B cell (primary cell): ENCODE data around the gene PACRG. TPM values are rescaled to one million over a fixed set of nuclear protein-coding genes. Genes with fewer than 3 reads are reported as not detected.

Experiments used
- ATAC-seq: fragments of 200-7000 bp; cut with Tn5 transposase; one replicate; pipeline ENCODE4 v1.10.0; 2021; ENCODE audit warnings: low read depth, mild to moderate bottlenecking, moderate number of reproducible peaks, moderate library complexity
- CTCF ChIA-PET: fragments of 350-600 bp; sonication (Branson Sonifier 250); formaldehyde crosslinking; loops from one replicate; lab custom pipeline; 2021; ENCODE audit warnings: antibody characterized with exemption, inconsistent platforms; lab: Charles Lee
- POLR2A ChIA-PET: fragments of 350-600 bp; sonication (Branson Sonifier 250); formaldehyde crosslinking; loops from one replicate; lab custom pipeline; 2021; ENCODE audit warnings: antibody characterized with exemption; lab: Charles Lee
- DNase-seq: peaks from one replicate; pipeline ENCODE4 v3.0.0; 2013
- H2AFZ ChIP-seq: 2 replicates; pipeline ENCODE4 v1.6.1; 2012; ENCODE audit warnings: mild to moderate bottlenecking, low read depth, low read length; ENCODE audit not compliant: insufficient read depth, poor library complexity, severe bottlenecking
- H3K27ac ChIP-seq, 2 donors: 1 replicate in 1 of 2; 2 replicates in 1 of 2; pipeline ENCODE4 v1.5.1; 2012 to 2013; ENCODE audit warnings: low read length in 2 of 2, mild to moderate bottlenecking in 2 of 2, moderate library complexity in 1 of 2
- H3K27me3 ChIP-seq, 4 experiments: fragments of 200-600 bp in 1 of 4; sonication (generic) in 1 of 4; replicated peaks in 1 of 4; 1 replicate in 2 of 4; 2 replicates in 2 of 4; pipeline versions ENCODE4 v1.6.1 to v1.7.0; 2013 to 2016; ENCODE audit warnings: low read length in 3 of 4, mild to moderate bottlenecking in 2 of 4, mixed read lengths in 1 of 4, moderate library complexity in 1 of 4; ENCODE audit not compliant: insufficient read depth in 4 of 4, control insufficient read depth in 3 of 4; ENCODE audit errors: control extremely low read depth in 1 of 4
- H3K36me3 ChIP-seq, 2 experiments: replicated peaks in 1 of 2; 1 replicate in 1 of 2; 2 replicates in 1 of 2; pipeline versions ENCODE4 v1.6.1 to v1.7.1; 2013; ENCODE audit warnings: low read length in 1 of 2; ENCODE audit not compliant: insufficient read depth in 2 of 2, control insufficient read depth in 1 of 2; ENCODE audit errors: control extremely low read depth in 1 of 2, extremely low read depth in 1 of 2
- H3K4me1 ChIP-seq, 2 donors: fragments of 200-600 bp in 1 of 2; sonication (generic) in 1 of 2; 1 replicate in 1 of 2; 2 replicates in 1 of 2; pipeline versions ENCODE4 v1.5.1 to v1.6.1; 2013 to 2017; ENCODE audit warnings: low read length in 2 of 2; ENCODE audit not compliant: control insufficient read depth in 2 of 2, insufficient read depth in 2 of 2
- H3K4me2 ChIP-seq: replicated peaks from 2 replicates; pipeline ENCODE3; 2012; ENCODE audit warnings: mild to moderate bottlenecking, low read depth, low read length; ENCODE audit not compliant: poor library complexity, severe bottlenecking
- H3K4me3 ChIP-seq, 5 experiments: fragments of 200-600 bp in 1 of 5; sonication (generic) in 1 of 5; 1 replicate in 3 of 5; 2 replicates in 2 of 5; pipeline versions ENCODE4 v1.5.1 to v1.7.0; 2011 to 2016; ENCODE audit warnings: low read length in 4 of 5, mild to moderate bottlenecking in 4 of 5, low read depth in 2 of 5, control low read depth in 1 of 5, moderate library complexity in 1 of 5; ENCODE audit not compliant: insufficient read depth in 1 of 5; ENCODE audit errors: control extremely low read depth in 1 of 5, extremely low read depth in 1 of 5
- H3K79me2 ChIP-seq: fragments of 200-600 bp; sonication (generic); one replicate; pipeline ENCODE4 v1.6.0; 2016; ENCODE audit warnings: low read length; ENCODE audit not compliant: control insufficient read depth, insufficient read depth
- H3K9ac ChIP-seq: fragments of 200-600 bp; sonication (generic); 2 replicates; pipeline ENCODE4 v1.6.1; 2017; ENCODE audit warnings: mild to moderate bottlenecking, low read length, moderate library complexity
- H3K9me3 ChIP-seq, 3 donors: one replicate each; pipeline versions ENCODE4 v1.6.1 to v1.7.1; 2013; ENCODE audit warnings: low read length in 2 of 3; ENCODE audit not compliant: control insufficient read depth in 2 of 3, insufficient read depth in 1 of 3; ENCODE audit errors: control extremely low read depth in 1 of 3
- H4K20me1 ChIP-seq: 2 replicates; pipeline ENCODE4 v1.6.0; 2012; ENCODE audit warnings: mild to moderate bottlenecking, low read length; ENCODE audit not compliant: insufficient read depth, control insufficient read depth, poor library complexity, severe bottlenecking
- H3K27ac Mint-ChIP-seq: one replicate; pipeline ENCODE4 v1.8.0; 2021; ENCODE audit warnings: mixed read lengths
- H3K27me3 Mint-ChIP-seq: one replicate; pipeline ENCODE4 v1.8.0; 2021; ENCODE audit warnings: mixed read lengths
- H3K4me1 Mint-ChIP-seq: one replicate; pipeline ENCODE4 v1.8.0; 2021; ENCODE audit warnings: mixed read lengths
- H3K4me3 Mint-ChIP-seq: one replicate; pipeline ENCODE4 v1.8.0; 2021; ENCODE audit warnings: mixed read lengths
- H3K9me3 Mint-ChIP-seq: one replicate; pipeline ENCODE4 v1.8.0; 2022; ENCODE audit warnings: mixed read lengths; ENCODE audit not compliant: insufficient read depth
- CTCF ChIP-seq: fragments of 200-600 bp; IDR thresholded peaks from one replicate; pipeline ENCODE4 v1.8.0; 2022; ENCODE audit warnings: antibody characterized with exemption, mild to moderate bottlenecking
- EZH2 ChIP-seq: IDR thresholded peaks from 2 replicates; pipeline ENCODE4 v1.6.1; 2012; ENCODE audit warnings: borderline replicate concordance, low read depth, mild to moderate bottlenecking, moderate library complexity, low read length; ENCODE audit not compliant: insufficient read depth, poor library complexity, severe bottlenecking
- WGBS: methylation state at CpG from one replicate; pipeline ENCODE4 v1.1.5; 2013; ENCODE audit warnings: missing lambda C conversion rate; ENCODE audit not compliant: insufficient coverage; 5-methylcytosine and 5-hydroxymethylcytosine counted together
- intact Hi-C: fragments of 100-400 bp; cut with micrococcal nuclease; formaldehyde crosslinking; loops from one replicate; pipeline ENCODE4 v1.10.0; 2022
- polyA plus RNA-seq: library from polyadenylated mRNA; depleted of rRNA; stranded (reverse); fragments of >200 nt; gene quantifications from 2 replicates; pipeline ENCODE4 v1.2.3, GENCODE V29; 2012
- total RNA-seq, 2 donors: library from RNA; stranded (reverse); fragments of 120-200 nt in 1 of 2; gene quantifications; 1 replicate in 1 of 2; 2 replicates in 1 of 2; pipeline versions ENCODE4 v1.2.3 to v1.2.4, GENCODE V29; 2013 to 2022

PACRG gene
- total and polyA plus RNA-seq, 2 donors (not counting 1 experiment from before 2014, with no cell fraction given) = not detected

GRCh38 chr6:163232649-163233048 is 504.9 kb downstream of the PACRG start:
- CTCF ChIA-PET = no interaction called here
- POLR2A ChIA-PET = no interaction called here

GRCh38 chr6:163237110-163237509 is 509.3 kb downstream of the PACRG start:
- H4K20me1 ChIP-seq = no peaks in the 10 kb centered on the region
- Mint-ChIP-seq H3K27ac (no peak overlapping the region), H3K4me1 (no peaks in the 10 kb centered on the region), H3K27me3 (peaks cover 14% of the 10 kb centered on the region), H3K4me3 (no peak overlapping the region), H3K9me3 (no peaks in the 10 kb centered on the region)
- ATAC-seq (no peak), DNase-seq (no peak)
- H3K27ac ChIP-seq = no peak overlapping the region
- CTCF ChIA-PET = no interaction called here
- no peak overlapping the region for H3K9ac ChIP-seq
- TF ChIP-seq EZH2 = no peak
- no peak for TF ChIP-seq CTCF
- no peaks in the 10 kb centered on the region for H3K36me3 ChIP-seq
- no peaks in the 10 kb centered on the region for H3K9me3 ChIP-seq
- POLR2A ChIA-PET = no interaction called here
- H3K4me1 ChIP-seq = no peaks in the 10 kb centered on the region
- no peak overlapping the region for H3K4me2 ChIP-seq
- no peaks in the 10 kb centered on the region for H3K79me2 ChIP-seq
- H2AFZ ChIP-seq = no peak overlapping the region
- intact Hi-C loops = no loop called here
- no CpG with 5 or more reads among the region's 2 CpGs for WGBS
- no peak overlapping the region for H3K4me3 ChIP-seq
- no peaks in the 10 kb centered on the region for H3K27me3 ChIP-seq

More at GRCh38 chr6:163232649-163233048, 504.9 kb downstream of the PACRG start:
- Histone ChIP-seq H3K9ac (no peak overlapping the region), H3K4me3 (no peak overlapping the region), H3K4me2 (no peak overlapping the region), H3K36me3 (no peaks in the 10 kb centered on the region), H3K79me2 (no peaks in the 10 kb centered on the region), H3K27me3 (no peaks in the 10 kb centered on the region), H4K20me1 (no peaks in the 10 kb centered on the region), H2AFZ (no peak overlapping the region), H3K4me1 (no peaks in the 10 kb centered on the region), H3K27ac (no peak overlapping the region), H3K9me3 (no peaks in the 10 kb centered on the region)
- intact Hi-C loops = no loop called here
- Mint-ChIP-seq H3K9me3 (no peaks in the 10 kb centered on the region), H3K27ac (no peak overlapping the region), H3K4me1 (no peaks in the 10 kb centered on the region), H3K27me3 (peaks cover 6% of the 10 kb centered on the region), H3K4me3 (no peak overlapping the region)
- ATAC-seq = no peak
- no peak for TF ChIP-seq CTCF
- no peak for TF ChIP-seq EZH2
- no peak for DNase-seq
- WGBS = 92% methylated on average over 4 of the region's 6 CpGs
